Activated T-helper 1 cell treated with Interleukin-2 at 50 U/mL for 16 hours (primary cell): Measurements from ENCODE around the gene SGMS1.
"Not testable (repeated sequence)": the region's sequence is repeated elsewhere in the genome, so short reads cannot be mapped to it uniquely, and the experiment has no call there.

Experiments
- DNase-seq: peaks from one replicate; pipeline ENCODE4 v3.0.0-alpha.2; 2020; ENCODE audit warnings: low read depth

SGMS1 gene

DNA sequence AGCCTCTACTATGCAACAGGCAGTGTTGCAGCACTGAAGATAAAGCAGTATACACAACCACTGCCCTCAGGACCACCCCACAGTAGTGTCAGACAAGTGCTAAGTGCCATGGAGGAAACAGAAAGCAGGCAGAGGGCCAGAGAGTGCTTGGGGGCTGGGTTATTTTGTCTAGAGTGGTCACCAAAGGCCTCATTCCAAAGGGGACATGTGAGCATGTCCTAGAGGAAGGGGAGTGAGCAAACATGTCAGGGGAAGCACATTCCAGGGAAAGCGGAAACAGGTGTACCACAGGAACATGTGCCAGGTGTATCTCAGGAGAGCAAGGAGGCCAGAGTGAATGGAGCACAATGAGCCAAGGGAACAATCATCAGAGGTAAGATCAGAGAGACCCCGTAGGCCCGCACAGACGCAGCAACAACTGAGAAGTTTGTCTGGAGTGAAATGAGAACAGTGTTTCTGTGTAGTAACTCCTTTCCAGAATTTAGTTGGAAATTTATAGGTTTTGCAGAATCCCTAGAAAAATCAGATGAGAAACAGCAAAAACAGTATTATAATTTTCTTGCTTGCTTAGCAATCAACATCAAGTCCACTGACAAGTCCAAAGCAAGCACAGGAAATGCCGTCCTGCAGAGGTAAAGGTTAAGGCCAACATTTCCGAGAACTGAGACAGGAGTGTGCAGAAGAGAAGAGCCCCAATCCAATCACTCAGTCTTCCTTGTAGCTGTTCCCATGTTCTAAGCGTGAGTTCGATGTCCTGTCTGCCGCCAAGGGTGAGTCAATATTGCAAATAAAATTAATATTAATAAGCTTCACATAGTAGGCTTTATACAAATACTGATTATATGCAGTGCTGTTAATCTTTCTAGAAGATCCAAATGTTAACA, 67.3 kb downstream of the SGMS1 start:
- DNase-seq, result no peak

DNA sequence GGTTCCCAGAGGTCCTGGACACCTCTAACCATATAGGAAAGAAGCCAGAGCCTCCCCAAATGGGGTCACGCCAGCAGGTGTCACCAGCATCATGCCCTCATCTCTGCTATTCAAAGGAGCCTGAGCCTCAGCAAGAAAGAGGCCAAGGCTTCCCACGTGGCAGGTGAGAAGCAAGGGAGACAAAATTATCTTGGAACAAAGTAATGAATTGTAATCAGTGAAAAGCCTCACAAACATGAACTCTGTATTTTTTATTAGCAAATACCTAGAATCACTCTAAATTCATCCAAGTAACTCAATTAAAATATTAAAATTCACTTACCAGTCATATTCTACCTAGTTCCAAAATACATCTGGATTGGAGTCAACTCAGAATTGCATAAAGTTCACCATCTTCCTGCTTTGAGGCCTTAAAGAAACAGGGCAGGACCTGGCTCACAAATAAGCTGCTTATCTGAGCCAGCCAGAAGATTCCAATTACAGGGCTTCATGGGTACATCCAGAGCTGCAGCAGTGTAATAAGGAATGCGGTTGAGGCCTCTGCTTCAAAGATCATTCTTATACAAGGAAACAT, 68.7 kb downstream of the SGMS1 start:
- DNase-seq, result no peak

DNA sequence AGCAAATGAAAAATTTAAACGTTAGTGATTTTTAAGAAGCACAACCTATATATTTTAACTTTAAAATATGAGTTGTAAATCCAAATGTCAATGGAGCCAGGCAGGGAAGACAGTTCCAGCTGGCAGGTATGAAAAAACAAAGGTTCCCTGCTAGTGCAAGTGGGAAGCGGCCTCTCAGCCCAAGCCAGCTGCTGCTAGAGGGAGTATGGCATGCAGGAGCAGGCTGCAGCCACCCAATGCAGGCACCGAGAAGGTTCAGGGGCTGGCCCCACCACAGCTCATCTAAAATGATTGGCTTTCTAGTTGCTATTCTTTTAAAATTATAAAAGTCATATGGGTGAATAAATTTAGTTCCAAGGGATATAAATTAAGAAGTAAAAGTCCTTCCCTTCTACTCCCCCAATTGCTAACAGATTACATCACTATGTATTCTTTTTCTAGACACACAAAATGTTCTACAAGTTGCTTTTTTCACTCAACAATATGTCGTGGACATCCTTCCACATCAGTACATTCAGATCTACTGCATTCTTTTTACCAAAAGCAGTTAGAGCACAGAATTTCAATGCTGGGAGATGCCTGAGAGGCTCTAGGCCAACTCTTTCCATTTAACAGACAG, 69.3 kb downstream of the SGMS1 start:
- no peak for DNase-seq

DNA sequence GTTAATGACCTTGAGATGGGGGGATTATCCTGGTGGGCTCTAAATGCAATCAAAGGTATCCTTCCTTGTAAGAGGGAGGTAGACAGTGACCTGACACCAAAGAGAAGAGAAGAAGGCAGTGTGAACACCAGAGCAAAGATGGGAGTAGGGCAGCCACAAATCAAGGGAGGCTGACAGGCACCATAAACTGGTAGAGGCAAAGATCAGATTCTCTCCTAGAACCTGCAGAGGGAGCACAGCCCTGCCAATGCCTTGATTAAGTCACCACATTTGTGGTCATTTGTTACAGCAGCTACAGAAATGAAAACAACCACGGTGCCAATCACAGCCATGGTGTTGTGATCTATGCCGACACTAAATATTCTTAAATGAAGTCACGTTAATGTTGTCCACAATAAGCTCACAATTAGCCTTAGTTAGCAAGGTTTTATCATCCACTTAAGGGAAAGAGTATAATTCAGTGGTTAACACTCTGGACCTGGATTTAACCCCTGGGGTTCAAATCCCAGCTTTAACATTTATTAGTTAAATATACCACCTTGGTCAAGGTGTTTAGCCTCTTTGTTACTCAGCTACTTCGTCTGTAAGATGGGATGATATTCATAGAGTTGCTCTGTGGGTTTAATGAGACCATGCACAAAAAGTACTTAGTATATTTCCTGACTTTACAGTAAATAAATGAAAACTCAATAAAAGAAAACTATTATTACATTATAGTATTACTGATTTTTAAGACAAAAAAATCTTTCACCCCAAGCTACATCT, 70.8 kb downstream of the SGMS1 start:
- DNase-seq, result no peak

DNA sequence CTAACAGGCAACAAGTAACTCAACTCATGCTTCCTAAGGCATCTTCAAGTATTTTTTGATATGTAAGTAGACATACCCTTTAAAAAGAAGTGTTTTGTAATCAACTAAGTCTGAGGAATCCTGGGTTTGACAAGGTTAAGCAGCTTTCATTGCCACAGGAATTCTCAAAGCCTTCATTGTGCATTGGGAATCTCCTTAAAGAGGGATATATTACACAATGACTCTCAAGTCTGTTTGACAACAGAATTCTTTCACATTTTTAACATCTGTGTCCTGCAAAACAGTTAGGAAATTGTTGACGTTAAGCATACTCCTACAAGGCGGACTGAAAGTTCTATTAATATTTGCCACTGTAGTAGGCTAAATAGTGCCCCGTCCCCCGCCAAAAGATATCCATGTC, 71.4 kb downstream of the SGMS1 start:
- DNase-seq, result no peak

DNA sequence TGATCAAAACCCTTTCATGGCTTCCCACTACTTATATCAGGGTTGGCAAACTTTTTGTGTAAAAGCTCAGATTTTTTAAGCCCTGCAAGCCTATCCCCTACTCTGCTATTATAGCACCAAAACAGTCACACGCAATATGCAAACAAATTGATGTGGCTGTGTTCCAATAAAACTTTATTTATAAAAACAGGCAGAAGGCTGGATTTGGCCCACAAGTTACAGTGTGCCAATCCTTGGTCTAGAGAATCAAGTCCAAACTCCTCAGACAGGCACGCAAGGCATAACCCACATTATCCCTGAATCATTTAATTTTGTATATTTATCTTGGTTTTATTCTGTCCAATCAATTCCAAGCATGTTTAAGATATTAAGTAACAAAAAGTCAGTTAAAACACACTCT, 71.9 kb downstream of the SGMS1 start:
- DNase-seq, result no peak

DNA sequence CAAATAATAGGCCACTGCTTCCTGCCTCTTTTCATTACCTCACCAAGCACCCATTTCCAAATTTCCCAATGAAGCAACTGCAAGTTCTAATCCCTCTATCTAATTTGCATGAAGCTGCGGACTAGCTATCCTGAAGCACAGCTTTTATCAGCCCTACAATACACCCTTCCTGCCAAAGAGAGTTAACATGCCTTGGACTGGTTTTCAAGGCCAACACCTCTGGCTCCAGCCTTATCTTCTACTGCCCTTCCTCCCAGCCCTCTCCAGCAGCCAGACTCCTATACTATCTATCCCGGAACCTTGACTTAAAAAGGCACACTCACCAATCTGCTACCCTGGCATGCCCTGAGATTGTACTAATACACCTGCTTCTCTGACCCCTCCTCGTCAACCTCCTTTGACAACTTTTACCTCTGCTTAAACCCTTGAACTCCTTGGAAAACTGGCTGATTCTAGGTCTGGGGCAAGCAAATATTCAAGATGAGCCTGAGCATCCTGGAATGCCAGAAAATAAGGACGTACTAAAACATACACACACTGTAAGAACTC, 73.4 kb downstream of the SGMS1 start:
- no peak for DNase-seq

DNA sequence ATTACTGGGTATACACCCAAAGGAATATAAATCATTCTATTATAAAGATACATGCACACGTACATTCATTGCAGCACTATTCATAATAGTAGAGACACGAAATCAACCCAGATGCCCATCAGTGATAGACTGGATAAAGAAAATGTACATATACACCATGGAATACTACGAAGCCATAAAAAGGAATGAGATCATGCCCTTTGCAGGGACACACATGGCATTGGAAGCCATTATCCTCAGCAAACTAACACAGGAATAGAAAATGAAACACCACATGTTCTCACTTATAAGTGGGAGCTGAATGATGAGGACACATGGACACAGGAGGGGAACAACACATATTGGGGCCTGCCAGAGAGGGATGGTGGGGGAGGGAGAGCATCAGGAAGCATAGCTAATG, 74.6 kb downstream of the SGMS1 start:
- DNase-seq, result not testable (repeated sequence)

DNA sequence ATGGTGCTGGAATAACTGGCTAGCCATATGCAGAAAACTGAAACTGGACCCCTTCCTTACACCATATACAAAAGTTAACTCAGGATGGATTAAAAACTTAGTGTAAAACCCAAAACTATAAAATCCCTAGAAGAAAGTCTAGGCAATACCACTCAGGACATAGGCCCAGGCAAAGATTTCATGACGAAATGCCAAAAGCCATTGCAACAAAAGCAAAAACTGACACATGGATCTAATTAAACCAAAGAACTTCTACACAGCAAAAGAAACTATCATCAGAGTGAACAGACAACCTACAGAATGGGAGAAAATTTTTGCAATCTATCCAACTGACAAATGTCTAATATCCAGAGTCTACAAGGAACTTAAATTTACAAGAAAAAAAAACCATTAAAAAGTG, 75.3 kb downstream of the SGMS1 start:
- DNase-seq, result not testable (repeated sequence)

DNA sequence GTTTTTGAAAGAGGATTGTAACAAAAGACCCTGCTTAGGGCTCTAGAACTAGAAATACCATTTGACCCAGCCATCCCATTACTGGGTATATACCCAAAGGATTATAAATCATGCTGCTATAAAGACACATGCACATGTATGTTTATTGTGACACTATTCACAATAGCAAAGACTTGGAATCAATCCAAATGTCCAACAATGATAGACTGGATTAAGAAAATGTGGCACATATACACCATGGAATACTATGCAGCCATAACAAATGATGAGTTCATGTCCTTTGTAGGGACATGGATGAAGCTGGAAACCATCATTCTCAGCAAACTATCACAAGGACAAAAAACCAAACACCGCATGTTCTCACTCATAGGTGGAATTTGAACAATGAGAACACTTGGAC, 77.5 kb downstream of the SGMS1 start:
- DNase-seq, result not testable (repeated sequence)

DNA sequence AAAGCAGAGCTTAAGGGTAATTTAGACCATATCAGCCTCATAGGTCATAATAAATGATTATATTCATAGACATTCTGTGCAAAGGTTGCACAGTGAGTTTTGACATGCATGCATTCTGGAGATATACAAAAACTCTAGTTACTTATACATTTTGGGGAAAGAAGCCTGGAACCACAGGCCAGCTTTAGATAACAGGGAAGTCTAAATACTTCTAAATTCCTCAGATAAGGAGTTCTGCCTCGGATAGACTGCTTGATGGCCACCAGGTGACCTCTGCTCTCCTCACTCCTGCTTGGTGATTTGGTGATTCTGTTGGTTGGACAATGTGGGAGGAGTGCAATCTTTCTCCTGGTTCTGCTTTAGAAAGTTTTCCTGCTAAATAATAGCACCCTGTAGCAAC, 77.9 kb downstream of the SGMS1 start:
- DNase-seq, result no peak

DNA sequence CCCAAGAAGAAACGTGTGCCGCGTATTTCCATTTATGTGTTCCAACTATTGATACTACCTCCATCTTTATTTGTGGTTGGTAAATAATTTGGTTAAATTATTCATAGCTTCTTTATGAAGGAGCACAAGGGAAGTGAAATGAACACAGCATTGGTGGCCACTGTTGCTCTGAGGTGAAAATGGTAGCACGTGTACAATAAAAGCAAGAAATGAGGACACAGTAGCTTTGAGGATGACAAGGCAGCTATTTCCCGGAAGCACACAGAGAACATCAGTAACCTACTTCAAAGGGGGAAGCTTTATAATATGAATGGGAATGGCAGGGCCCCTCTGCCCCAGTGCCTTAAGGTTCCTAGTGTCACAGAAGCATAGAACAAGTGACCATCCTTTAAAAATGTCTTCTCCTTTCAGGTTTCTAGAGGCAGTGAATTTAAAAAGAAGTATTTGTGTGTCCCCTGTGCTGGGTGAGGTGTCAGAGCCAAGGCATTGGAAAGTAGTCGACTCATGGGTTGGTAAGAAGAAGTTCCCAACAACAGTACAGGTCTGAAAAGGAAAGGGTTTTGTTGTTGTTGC, 78.8 kb downstream of the SGMS1 start:
- DNase-seq, result no peak

DNA sequence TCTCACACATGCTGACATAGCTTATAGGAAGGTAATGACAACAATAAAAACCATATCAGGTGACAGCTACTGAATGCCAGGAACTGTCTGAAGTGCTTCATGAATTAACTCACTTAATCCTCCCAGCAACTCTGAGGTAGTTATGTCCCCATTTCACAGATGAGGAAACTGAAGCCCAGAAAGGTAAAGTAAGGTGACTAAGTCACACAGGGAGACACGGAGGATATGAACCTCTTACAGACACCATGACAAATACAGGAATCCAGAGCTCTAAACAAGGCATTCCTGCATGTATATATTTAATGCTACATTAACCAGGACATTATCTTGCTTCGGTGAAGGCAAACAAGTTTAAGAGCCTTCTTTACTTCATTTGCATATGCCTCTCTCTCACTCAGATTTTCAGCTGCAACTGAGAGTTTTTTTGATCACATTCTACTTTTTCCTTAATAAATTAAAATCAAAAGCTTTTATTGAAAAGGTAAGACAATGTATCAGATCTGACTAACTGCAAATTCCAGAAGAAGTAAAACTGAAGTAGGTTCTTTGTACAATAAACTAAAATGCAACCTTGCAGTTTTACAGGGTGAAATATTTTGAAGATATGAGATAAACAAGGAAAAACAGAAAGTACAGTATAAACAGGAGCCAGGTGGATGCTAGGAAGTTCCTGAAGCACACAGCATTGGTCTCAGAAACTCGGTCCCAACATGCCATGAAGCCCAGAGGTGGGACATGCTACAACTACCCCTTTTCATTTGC, 79.5 kb downstream of the SGMS1 start:
- no peak for DNase-seq

DNA sequence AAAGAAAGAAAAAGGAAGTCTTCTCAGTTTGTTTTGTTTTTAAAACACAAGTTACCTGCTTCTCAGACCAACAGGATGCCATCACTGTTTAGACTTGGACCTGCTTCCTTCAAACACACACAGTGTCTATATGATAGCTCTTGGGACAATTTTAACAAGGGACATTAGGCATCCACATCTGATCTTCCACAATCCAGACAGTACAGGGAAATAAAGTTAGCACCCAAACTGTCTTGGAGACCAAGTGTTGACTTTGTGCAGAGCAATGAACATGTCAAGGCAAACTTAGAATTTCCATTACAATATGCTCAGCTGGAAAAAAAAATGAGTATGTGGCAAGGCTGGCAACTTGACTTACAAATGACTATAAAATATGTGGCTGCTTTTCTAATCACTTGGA, 80.9 kb downstream of the SGMS1 start:
- DNase-seq, result no peak

DNA sequence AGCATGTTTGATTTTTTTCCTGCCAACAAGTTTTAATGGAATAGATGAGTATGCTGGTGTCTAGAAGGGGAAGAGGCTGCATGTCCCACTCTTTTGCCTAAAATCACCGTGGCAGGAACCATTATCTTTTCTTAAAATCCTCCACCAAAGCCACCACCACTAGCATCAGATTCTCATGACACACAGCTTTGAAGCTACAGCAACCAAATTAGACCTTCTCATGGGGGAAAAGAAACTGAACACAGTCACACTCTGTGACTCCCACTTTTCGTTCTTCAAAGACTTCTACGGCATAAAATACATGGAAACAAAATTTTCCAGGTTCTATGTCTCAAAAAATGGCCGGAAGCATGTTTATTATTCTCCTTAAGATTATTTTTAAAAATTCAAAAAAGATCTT, 81.8 kb downstream of the SGMS1 start:
- no peak for DNase-seq

DNA sequence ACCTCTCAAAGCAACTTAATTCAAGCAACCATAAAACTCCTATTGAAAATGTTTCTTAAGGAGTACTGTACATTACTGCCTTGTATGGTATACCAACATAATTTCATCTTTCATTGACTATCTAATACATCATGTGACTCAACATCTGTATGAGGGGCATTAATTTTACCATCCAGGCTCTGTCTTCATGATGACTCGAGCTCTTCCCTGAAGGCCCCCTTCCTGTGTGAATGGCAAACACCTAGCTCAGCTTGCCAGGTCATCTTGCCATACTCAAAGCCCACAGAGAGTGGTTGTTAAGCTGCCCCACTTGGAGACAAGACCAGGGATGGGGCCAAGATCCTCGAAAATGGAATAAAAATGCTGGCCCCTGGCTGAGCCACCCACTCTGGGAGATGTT, 82.4 kb downstream of the SGMS1 start:
- no peak for DNase-seq

DNA sequence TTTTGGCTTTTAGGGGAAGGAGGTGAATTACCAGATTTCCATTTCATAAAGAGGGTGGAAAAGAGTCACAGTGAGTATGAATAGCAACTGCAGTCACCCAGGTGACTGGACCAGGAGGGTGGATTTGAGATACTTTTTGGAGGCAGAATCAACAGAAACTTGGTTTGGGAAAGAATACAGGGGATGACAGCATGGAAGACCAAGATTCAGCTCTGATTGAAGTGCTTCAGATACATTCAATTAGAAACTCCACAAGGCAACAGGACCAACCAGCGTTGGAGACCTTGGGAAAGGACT, 83.0 kb downstream of the SGMS1 start:
- DNase-seq, result no peak

DNA sequence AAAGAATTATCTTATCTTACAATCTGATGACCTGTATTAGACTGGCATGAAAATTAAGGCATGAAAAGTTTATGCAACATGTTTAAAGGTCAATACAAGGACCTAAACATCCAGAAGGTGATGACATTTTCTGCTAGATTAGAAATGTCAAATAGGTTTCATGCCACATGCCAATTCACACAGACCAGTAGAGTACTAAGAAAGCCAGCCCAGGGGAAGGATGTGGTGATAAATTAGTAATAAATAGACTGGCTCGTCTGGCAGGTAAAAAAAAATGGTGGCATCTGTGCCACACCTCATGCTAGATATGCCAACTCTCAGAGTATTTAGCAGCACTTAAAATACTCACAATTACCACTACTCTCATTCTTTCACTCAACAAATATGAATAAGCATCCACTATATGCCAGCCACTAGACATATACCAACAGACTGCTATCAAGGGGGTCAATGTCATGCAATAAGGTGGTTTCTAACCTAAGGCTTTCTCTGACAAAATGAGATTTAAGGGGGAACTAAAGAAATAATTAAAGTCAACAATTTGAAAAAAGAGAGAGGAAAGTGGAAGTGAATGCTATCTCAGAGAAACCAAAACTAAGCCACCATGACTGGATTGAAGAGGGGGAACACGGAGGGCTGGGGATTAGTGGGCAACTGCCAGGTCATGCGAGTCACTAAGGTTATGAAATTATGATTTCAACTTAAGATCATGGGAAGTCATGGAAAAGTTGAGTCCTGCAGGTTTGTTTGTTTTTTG, 83.5 kb downstream of the SGMS1 start:
- no peak for DNase-seq

DNA sequence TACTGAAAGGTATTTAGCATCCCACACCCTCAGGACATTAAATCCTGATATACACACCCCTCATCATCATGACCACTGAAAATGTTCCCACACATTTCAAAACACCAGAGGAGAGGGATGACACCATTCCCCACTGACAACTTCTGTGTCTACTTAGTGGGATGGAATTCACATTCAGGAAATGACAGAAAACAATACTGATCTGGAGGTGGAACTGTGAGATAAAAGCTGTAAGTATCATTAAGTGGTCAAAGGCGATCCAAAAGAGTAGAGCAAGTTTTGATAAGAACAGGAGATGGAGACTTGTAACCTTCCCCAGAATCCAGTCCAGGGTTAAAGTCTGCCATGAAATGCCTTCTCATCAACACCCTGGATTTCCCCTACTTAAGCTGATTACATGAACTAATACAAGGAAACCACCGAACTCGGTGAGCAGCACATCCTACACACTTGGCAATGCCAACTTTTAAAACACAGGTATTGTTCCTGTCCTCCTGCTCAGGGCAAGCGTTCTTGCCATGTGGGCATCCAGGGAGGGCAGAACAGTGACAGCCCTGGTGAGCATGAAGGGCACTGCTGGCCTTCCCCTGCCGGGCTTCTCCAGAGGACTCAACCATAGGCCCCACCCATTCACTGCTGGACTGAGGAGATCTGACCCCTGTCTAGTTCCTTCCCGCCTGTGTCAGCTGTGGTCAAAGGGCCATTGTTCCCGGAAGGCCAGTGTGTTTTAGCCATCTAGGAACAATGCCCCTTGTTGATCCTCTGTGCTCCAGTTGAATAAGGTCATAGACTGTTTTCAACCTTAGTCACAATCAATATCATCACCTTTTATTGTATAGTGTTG, 85.0 kb downstream of the SGMS1 start:
- no peak for DNase-seq
